CD14-positive monocyte (primary cell): Measurements from ENCODE around the gene GNPTAB. TPM values are rescaled to one million over a fixed set of nuclear protein-coding genes. Genes with fewer than 3 reads are reported as not detected.

Source experiments
- DNase-seq, 3 donors: peaks; one replicate each; pipeline ENCODE4 v3.0.0-alpha.2; 2011 to 2022
- H2AFZ ChIP-seq: 2 replicates; pipeline ENCODE4 v1.6.0; 2012; ENCODE audit warnings: mild to moderate bottlenecking, low read depth, low read length, inconsistent platforms; ENCODE audit not compliant: insufficient read depth, poor library complexity, severe bottlenecking
- H3K27ac ChIP-seq, 2 donors: 1 replicate in 1 of 2; 2 replicates in 1 of 2; pipeline ENCODE4 v1.5.1; 2012 to 2013; ENCODE audit warnings: low read length in 2 of 2, control low read depth in 1 of 2, inconsistent platforms in 1 of 2, low read depth in 1 of 2, mild to moderate bottlenecking in 1 of 2
- H3K27me3 ChIP-seq, 2 donors: one replicate each; pipeline versions ENCODE4 v1.6.0 to v1.6.1; 2011 to 2013; ENCODE audit warnings: low read length in 2 of 2; ENCODE audit not compliant: control insufficient read depth in 2 of 2, insufficient read depth in 2 of 2
- H3K36me3 ChIP-seq, 2 donors: replicated peaks in 1 of 2; 1 replicate in 1 of 2; 2 replicates in 1 of 2; pipeline versions ENCODE4 v1.5.1 to v1.6.1; 2012 to 2013; ENCODE audit warnings: low read length in 2 of 2, control low read depth in 1 of 2, inconsistent platforms in 1 of 2, mild to moderate bottlenecking in 1 of 2; ENCODE audit not compliant: insufficient read depth in 2 of 2, control insufficient read depth in 1 of 2
- H3K4me1 ChIP-seq, 2 donors: 1 replicate in 1 of 2; 2 replicates in 1 of 2; pipeline versions ENCODE4 v1.5.1 to v1.6.1; 2012 to 2013; ENCODE audit warnings: low read length in 2 of 2, control low read depth in 1 of 2, inconsistent platforms in 1 of 2, mild to moderate bottlenecking in 1 of 2, moderate library complexity in 1 of 2; ENCODE audit not compliant: insufficient read depth in 2 of 2, control insufficient read depth in 1 of 2
- H3K4me2 ChIP-seq: replicated peaks from 2 replicates; pipeline ENCODE3; 2012; ENCODE audit warnings: low read length, moderate library complexity, mild to moderate bottlenecking; ENCODE audit not compliant: poor library complexity, severe bottlenecking; ENCODE audit errors: extremely low read depth
- H3K4me3 ChIP-seq, 3 experiments: fragments of 200-600 bp in 1 of 3; sonication (generic) in 1 of 3; replicated peaks in 1 of 3; 1 replicate in 2 of 3; 2 replicates in 1 of 3; pipeline ENCODE4 v1.5.1; 2011 to 2013; ENCODE audit warnings: low read length in 3 of 3, mild to moderate bottlenecking in 3 of 3, control low read depth in 2 of 3, low read depth in 2 of 3, inconsistent platforms in 1 of 3, moderate library complexity in 1 of 3
- H3K79me2 ChIP-seq: 2 replicates; pipeline ENCODE4 v1.6.0; 2012; ENCODE audit warnings: mild to moderate bottlenecking, control low read depth, inconsistent platforms, low read length, moderate library complexity; ENCODE audit not compliant: insufficient read depth
- H3K9ac ChIP-seq: 2 replicates; pipeline ENCODE4 v1.6.0; 2017; ENCODE audit warnings: low read length, mild to moderate bottlenecking; ENCODE audit not compliant: insufficient read depth, poor library complexity, severe bottlenecking
- H3K9me3 ChIP-seq, 2 donors: replicated peaks in 1 of 2; 1 replicate in 1 of 2; 2 replicates in 1 of 2; pipeline versions ENCODE4 v1.5.1 to v1.6.1; 2012 to 2013; ENCODE audit warnings: low read length in 2 of 2, control low read depth in 1 of 2; ENCODE audit not compliant: control insufficient read depth in 1 of 2, insufficient read depth in 1 of 2
- H4K20me1 ChIP-seq: 2 replicates; pipeline ENCODE4 v1.6.0; 2012; ENCODE audit warnings: mild to moderate bottlenecking, low read length, control low read depth, moderate library complexity; ENCODE audit not compliant: insufficient read depth
- H3K27ac Mint-ChIP-seq, 7 donors: one replicate each; pipeline ENCODE4 v1.8.0; 2020; ENCODE audit warnings: mild to moderate bottlenecking in 7 of 7, mixed read lengths in 7 of 7, moderate library complexity in 6 of 7, inconsistent platforms in 2 of 7
- H3K27me3 Mint-ChIP-seq, 3 donors: one replicate each; pipeline ENCODE4 v1.8.0; 2021 to 2022; ENCODE audit warnings: low read depth in 3 of 3, mild to moderate bottlenecking in 3 of 3, mixed read lengths in 3 of 3, moderate library complexity in 3 of 3, inconsistent platforms in 1 of 3
- H3K36me3 Mint-ChIP-seq, 2 donors: one replicate each; pipeline ENCODE4 v1.8.0; 2020; ENCODE audit warnings: mixed read lengths in 2 of 2, inconsistent platforms in 1 of 2, mild to moderate bottlenecking in 1 of 2
- H3K4me1 Mint-ChIP-seq: one replicate; pipeline ENCODE4 v1.8.0; 2020; ENCODE audit warnings: mild to moderate bottlenecking, mixed read lengths
- H3K4me3 Mint-ChIP-seq, 2 donors: one replicate each; pipeline ENCODE4 v1.8.0; 2020; ENCODE audit warnings: mild to moderate bottlenecking in 2 of 2, mixed read lengths in 2 of 2, moderate library complexity in 1 of 2
- H3K9me3 Mint-ChIP-seq, 7 donors: one replicate each; pipeline ENCODE4 v1.8.0; 2020 to 2022; ENCODE audit warnings: mixed read lengths in 7 of 7, mild to moderate bottlenecking in 6 of 7, moderate library complexity in 6 of 7, inconsistent platforms in 2 of 7
- CTCF ChIP-seq: fragments of 200-600 bp; IDR thresholded peaks from one replicate; pipeline ENCODE4 v1.8.0; 2022; ENCODE audit warnings: antibody characterized with exemption, mild to moderate bottlenecking
- WGBS: methylation state at CpG from one replicate; pipeline ENCODE4 v1.1.5; 2013; ENCODE audit warnings: missing lambda C conversion rate; ENCODE audit not compliant: insufficient coverage; 5-methylcytosine and 5-hydroxymethylcytosine counted together
- intact Hi-C, 2 donors: fragments of 100-400 bp; cut with micrococcal nuclease; formaldehyde crosslinking; loops; one replicate each; pipeline versions ENCODE4 v1.15.0 to v1.15.1; 2023
- polyA plus RNA-seq, 3 donors: library from polyadenylated mRNA; depleted of rRNA in 1 of 3; unstranded in 2 of 3; stranded (reverse) in 1 of 3; fragments of 300-500 nt in 2 of 3; fragments of >200 nt in 1 of 3; fragmentation: Illumina TruSeq in 2 of 3; gene quantifications; 1 replicate in 2 of 3; 2 replicates in 1 of 3; pipeline ENCODE4 v1.2.3, GENCODE V29; 2012 to 2021

GNPTAB gene
- polyA plus RNA-seq, 3 donors, result 14.4 to 29.1 (median 24.1) TPM

GRCh38 chr12:101783838-101784237 is 46.9 kb downstream of the GNPTAB start:
- WGBS, result no CpG with 5 or more reads among the region's 2 CpGs
- H4K20me1 ChIP-seq, result no peaks in the 10 kb centered on the region
- no peak overlapping the region for H3K4me2 ChIP-seq
- H3K36me3 Mint-ChIP-seq, result peaks cover 48 to 68% of the 10 kb centered on the region in 2 donors
- DNase-seq, result no peak
- no peak overlapping the region for H3K9ac ChIP-seq
- peaks cover 30 to 48% of the 10 kb centered on the region in 2 donors for H3K36me3 ChIP-seq
- no peaks in the 10 kb centered on the region for H3K27me3 ChIP-seq
- peaks cover 0 to 2% (median 0%) of the 10 kb centered on the region in 7 donors for H3K9me3 Mint-ChIP-seq
- H3K27ac Mint-ChIP-seq, result no peak overlapping the region
- H3K27me3 Mint-ChIP-seq, result no peaks in the 10 kb centered on the region
- H3K79me2 ChIP-seq, result peaks cover under 1% of the 10 kb centered on the region
- H3K4me3 ChIP-seq, result no peak overlapping the region
- peaks cover 31% of the 10 kb centered on the region for H3K4me1 Mint-ChIP-seq
- intact Hi-C loops, result no loop called here
- no peaks in the 10 kb centered on the region for H3K9me3 ChIP-seq
- peaks cover 26 to 30% of the 10 kb centered on the region in 2 donors for H3K4me1 ChIP-seq
- no peak overlapping the region for H2AFZ ChIP-seq
- no peak overlapping the region for H3K27ac ChIP-seq
- H3K4me3 Mint-ChIP-seq, result no peak overlapping the region
- TF ChIP-seq CTCF, result no peak

- Histone ChIP-seq H3K9ac (no peak overlapping the region), H3K36me3 (peaks cover 30 to 41% of the 10 kb centered on the region in 2 donors), H3K4me3 (no peak overlapping the region), H3K4me1 (peaks cover 31 to 36% of the 10 kb centered on the region in 2 donors), H3K27me3 (no peaks in the 10 kb centered on the region), H3K79me2 (peaks cover 6% of the 10 kb centered on the region), H3K27ac (no peak overlapping the region), H3K9me3 (no peaks in the 10 kb centered on the region), H3K4me2 (no peak overlapping the region), H2AFZ (no peak overlapping the region), H4K20me1 (no peaks in the 10 kb centered on the region)
- intact Hi-C loops, result no loop called here
- Mint-ChIP-seq H3K4me3 (no peak overlapping the region), H3K9me3 (peaks cover 0 to 2% (median 0%) of the 10 kb centered on the region in 7 donors), H3K27ac (no peak overlapping the region), H3K4me1 (peaks cover 34% of the 10 kb centered on the region), H3K27me3 (no peaks in the 10 kb centered on the region), H3K36me3 (peaks cover 47 to 69% of the 10 kb centered on the region in 2 donors)
- 44% methylated on average over 2 of the region's 2 CpGs for WGBS
- no peak for TF ChIP-seq CTCF
- DNase-seq, result no peak
These were observed 47.6 kb downstream of the GNPTAB start for GRCh38 chr12:101783150-101783549.
